PC-9 (cell line): ENCODE data around the gene JAK3.

ENCODE experiments used
- EZH2 ChIP-seq: fragments of 200-600 bp; sonication (generic); IDR thresholded peaks from 2 replicates; pipeline ENCODE4 v1.8.0; 2017; ENCODE audit warnings: antibody characterized with exemption, low read depth
- TF ChIP-seq, protein P1 (sequence below): fragments of 200-600 bp; sonication (generic); conservative IDR thresholded peaks from 2 replicates; pipeline ENCODE4 v1.6.1; 2017; ENCODE audit warnings: mixed run types, antibody characterized with exemption, mild to moderate bottlenecking, moderate library complexity

DNA sequence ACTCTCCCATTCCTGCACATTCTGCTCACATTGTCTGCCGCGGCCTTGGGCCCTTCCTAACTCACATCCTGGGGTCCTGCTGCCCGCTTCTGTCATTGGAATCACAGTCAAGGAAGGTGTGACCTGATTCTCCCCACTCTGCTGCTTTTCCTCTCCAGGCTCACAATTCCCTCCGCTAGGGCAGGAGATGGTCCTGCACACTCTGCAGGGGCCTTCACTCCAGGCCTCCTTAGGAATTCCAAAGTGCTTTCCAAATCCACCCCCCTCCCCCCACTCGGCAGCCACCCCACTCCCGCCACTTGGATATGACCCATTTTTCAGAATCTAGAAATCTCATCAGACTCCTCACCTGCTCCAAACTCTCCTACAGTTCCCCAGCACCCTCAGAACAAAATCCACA is 20.9 kb upstream of the JAK3 start:
- TF ChIP-seq, protein P1, sequence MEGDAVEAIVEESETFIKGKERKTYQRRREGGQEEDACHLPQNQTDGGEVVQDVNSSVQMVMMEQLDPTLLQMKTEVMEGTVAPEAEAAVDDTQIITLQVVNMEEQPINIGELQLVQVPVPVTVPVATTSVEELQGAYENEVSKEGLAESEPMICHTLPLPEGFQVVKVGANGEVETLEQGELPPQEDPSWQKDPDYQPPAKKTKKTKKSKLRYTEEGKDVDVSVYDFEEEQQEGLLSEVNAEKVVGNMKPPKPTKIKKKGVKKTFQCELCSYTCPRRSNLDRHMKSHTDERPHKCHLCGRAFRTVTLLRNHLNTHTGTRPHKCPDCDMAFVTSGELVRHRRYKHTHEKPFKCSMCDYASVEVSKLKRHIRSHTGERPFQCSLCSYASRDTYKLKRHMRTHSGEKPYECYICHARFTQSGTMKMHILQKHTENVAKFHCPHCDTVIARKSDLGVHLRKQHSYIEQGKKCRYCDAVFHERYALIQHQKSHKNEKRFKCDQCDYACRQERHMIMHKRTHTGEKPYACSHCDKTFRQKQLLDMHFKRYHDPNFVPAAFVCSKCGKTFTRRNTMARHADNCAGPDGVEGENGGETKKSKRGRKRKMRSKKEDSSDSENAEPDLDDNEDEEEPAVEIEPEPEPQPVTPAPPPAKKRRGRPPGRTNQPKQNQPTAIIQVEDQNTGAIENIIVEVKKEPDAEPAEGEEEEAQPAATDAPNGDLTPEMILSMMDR, result no peak
- no peak for TF ChIP-seq EZH2
